Stimulated activated CD8-positive, alpha-beta memory T cell treated with anti-CD3 and anti-CD28 coated beads, Interleukin-15, amount 100 ng/mL, for 24 hours (primary cell): Measurements from ENCODE around the gene KRTAP10-11.
"Not testable (repeated sequence)": the region's sequence is repeated elsewhere in the genome, so short reads cannot be mapped to it uniquely, and the experiment has no call there.

Experiments
- DNase-seq: peaks from one replicate; pipeline ENCODE4 v3.0.0-alpha.2; 2020; ENCODE audit warnings: low read depth

KRTAP10-11 gene

DNA sequence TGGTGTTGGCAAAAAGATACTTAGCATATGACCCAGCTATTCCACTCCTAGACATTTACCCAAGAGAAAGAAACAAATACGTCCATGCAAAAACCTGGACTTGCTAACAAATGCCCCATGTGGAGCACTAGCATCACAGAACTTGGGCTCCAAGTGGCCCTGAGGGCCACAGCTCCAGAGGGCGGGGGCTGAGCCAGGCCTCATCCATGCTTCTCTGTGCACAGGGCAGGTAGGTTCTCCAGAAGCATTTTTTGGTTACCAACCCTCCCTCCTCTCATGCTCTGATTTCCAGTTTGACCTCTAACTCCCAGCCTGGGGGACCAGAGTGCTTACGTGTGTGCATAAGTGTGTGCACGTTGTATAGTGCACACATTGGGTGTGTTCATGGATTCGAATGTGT, 18.5 kb downstream of the KRTAP10-11 start:
- no peak for DNase-seq

DNA sequence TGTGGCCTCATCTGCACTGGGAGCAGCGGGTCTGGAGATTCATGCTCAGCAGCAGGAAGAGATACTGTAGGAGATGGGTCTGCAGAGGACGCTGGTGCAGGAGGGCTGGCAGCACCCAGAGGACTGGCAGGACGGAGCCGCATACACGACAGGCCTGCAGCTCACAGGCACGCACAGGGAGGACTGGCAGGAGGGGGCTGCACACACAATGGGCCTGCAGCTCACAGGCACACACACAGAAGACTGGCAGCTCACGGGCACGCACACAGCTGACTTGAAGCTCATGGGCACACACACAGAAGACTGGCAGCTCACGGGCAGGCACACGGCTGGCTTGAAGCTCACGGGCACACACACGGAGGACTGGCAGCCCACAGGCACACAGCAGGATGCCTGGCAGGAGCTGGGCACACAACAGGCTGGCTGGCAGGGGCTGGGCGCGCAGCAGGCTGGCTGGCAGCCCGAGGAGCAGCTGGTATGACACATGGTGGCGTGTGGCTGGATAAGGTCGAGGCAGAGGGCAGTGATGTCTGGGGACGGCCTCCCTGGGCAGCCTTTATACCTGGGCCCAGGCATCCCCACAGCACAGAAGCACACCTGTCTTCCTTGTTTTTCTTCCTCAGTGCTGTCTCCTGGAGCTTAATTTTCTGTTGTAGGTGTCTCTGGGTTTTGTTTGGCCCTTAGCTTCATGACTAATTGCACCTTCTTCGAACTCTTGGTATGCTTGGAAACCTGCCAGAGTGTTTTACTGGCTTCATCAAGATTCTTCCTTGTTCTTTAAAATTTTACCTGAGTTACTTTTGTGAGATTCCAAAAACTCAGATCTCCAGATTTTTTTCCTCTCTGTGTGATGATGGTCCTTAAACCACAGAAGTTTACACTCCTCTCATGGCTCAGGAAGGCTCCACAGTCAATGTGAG, 20.4 kb downstream of the KRTAP10-11 start, which contains the start of gene KRTAP12-2:
TSS of gene KRTAP12-2 (minus strand) at position 527 of the 920 bp plus-strand sequence. CDS start at position 486, 41 bp downstream.
- DNase-seq, result no peak

DNA sequence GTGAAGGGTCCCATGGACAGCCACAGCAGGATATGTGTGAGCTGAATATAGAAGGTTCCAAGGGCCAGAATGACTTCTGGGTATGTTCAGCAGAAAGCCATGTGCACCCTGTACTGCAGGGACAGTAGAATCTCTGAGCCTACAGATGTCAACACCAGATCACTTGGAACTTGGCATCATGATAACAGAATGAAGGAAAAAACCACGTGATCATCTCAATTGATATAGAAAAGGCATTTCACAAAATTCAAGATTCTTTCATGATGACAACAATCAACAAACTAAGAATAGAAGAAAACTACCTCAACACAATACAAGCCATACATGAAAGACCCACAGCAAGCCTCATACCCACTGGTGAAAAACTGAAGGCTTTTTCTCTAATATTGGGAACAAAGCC, 21.4 kb downstream of the KRTAP10-11 start:
- no peak for DNase-seq

DNA sequence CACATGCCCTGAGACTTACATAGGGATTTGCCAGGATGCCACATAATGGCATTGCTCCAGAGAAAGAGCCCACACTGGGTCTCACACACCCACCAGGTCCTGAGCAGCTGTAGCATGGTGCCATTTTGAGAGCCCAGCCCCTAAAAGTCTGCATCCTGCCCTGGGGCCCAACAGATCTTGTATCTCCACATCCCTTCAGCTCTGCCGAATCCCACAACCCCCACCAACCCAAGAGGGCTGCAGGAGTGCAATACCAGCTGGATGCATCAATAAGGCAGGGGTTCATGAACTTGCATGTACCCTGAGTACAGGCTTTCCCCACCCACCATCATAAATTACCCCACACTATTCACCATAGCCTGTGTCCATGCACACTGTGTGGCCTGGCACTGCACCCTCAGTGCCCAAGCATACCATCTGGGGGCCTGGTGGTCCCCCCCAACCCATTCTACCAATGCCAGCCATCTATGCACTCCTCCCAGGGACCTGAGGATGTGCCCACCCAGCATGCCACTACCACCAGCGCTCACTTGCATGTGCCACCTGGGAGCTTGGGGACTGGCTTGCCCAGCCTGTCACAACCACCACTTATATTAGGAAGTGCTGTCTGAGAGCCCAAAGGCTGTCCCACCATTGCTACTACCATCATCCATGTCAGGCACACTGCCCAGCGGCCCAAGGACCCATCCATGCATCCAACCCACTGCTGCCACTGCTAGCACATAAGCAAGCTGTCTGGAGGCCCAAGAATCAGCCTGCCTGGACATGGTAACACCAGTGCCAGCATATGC, 24.6 kb downstream of the KRTAP10-11 start:
- no peak for DNase-seq

DNA sequence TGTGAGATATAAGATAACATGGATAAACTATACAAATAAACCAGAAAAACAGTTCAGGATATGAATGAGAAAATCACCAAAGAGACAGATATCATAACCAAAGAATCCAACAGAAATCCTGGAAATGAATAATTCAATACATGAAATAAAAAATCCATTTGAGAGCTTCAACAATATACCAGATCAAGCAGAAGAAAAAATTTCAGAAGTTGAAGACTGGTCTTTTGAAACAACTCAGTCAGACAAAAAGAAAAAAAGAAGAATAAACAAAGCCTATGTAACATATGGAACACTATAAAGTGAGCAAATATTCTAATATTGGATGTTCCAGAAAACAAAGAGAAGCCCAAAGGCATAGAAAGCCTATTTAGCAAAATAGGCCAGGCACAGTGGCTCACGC, 25.7 kb downstream of the KRTAP10-11 start:
- DNase-seq, result no peak

DNA sequence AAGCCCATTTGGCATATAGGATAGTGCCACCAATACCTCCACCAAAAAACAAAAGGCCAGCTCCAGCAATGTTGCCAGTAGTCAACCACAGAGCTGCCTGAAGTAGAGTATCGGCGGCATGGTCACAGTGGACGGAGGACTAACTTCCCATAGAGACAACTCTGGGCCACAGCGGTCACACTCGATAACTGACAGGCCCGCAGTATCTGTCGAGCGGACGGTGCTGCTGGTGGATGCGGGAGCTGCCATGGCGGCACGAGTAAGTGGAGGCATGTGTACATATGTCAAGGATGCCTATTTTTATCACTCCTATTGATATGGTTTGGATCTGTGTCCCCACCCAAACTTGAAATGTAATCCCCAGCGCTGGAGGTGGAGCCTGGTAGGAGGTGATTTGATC, 31.7 kb downstream of the KRTAP10-11 start:
- DNase-seq, result no peak

DNA sequence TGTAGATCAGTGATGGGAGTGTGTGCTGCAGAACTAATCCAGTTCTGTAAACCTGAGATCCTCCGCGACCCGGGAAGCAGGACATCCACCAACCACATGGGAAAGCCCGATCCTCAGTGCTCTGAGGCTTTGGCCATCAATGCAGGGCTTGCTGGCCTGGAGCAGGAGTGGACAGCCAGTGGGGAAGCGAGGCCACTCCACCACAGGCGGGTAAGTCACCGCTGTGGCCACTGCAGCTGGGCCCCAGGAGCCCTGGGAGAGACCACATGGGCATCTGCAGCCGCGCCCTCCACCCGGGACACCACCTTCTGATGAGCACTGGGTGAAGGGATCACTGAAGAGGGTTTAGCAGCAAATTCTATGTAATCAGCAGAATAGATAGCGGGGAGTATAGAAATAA, 34.9 kb downstream of the KRTAP10-11 start:
- DNase-seq, result no peak

DNA sequence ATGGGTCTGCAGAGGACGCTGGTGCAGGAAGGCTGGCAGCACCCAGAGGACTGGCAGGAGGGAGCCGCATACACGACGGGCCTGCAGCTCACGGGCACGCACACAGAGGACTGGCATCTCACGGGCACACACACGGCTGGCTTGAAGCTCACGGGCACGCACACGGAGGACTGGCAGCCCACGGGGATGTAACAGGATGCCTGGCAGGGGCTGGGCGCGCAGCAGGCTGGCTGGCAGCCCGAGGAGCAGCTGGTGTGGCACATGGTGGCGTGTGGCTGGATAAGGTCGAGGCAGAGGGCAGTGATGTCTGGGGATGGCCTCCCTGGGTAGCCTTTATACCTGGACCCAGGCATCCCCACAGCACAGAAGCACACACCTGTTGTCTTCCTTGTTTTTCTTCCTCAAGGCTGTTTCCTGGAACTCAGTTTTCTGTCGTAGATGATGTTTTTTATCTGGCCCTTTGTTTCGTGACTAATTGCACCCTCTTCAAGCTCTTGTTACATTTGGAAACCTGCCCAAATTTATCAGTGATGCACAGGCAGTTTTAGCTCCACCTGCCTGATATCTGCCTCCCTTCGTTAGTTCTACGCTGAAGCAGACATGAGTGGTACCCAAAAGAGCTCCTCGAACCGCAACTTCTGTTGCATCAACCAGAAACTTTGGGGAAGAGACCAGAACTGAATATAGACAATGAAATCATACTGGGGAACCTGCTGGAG, 35.8 kb downstream of the KRTAP10-11 start, which contains the start of gene KRTAP12-1:
TSS of gene KRTAP12-1 (minus strand) at position 303 of the 719 bp plus-strand sequence. CDS start at position 263, 40 bp downstream.
- no peak for DNase-seq

DNA sequence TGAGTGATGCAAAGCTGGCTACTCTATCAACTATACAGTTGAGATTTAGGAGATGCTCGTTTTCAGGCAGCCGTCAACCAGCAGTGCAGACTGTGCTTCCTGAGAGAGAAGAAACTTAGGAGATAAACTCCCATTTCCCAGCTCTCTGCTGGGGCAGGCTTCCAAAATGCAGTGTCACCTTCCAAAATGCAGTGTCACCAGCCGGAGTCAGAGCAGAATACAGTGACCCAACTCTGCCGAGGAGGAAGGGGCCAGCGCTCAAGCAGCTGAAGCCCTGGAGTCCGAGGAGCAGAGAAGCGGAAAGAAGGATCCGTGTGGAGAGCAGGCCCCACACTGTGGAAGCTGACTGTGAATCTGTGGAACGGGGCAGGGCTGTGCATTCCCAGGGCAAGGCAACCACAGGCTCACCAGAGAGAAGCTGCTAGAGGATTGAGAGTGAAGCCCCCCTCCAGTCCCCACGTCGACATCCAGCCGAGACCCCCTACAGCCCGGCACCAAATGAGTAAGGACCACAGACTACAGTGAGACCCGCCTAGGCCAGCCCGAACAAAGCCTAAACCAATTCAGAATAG, 36.5 kb downstream of the KRTAP10-11 start:
- no peak for DNase-seq

DNA sequence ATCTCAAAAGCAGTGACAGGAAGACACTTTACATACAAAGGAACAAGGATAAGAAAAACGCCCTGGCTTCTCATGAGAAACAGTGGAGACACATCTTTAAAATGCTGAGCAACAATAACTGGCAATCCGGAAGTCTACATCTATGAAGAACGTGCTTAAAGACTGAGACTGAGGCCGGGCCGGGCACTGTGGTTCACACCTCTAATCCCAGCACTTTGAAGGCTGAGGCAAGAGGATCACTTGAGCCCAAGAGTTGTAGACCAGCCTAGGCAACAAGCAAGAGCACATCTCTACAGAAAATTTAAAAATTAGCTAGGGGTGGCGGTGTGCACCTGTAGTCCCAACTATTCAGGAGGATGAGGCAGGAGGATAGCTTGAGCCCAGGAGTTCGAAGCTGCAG, 37.9 kb downstream of the KRTAP10-11 start:
- DNase-seq, result no peak

DNA sequence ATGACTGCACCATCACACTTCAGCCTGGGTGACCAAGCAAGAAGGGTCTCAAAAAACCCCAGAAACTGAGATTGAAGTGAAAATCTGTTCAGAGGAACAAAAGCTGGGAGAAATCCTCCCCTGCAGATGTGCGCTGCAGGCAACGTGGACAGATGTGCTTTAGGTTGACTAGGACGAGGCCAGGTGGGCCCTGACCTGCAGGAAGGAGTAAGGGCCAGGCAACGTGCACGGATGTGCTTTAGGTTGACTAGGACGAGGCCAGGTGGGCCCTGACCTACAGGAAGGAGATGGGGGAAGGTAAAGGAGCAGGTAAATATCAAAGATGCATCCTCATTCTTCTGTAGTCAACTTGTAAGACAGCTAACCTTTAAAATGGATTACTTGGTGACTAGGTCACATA, 38.3 kb downstream of the KRTAP10-11 start:
- no peak for DNase-seq

DNA sequence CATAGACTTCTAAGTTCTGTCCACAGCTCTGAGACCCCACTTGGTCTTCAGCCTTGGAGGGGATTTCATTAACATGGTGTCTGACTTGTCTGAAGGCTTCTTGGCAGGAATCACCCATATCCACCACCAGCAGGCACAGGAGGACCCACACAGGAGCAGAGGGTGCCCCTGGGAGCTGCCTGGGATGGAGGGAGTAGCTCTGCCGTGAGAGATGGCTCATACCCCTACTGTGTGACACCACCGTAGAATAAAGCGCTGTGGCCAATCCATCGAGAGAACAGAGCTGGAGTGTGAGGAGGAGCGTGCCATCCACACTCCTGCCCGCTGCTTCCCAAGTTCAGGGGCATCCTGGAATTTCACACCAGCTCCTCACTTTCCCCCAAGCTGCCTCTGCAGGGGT, 38.8 kb downstream of the KRTAP10-11 start:
- not testable (repeated sequence) for DNase-seq

DNA sequence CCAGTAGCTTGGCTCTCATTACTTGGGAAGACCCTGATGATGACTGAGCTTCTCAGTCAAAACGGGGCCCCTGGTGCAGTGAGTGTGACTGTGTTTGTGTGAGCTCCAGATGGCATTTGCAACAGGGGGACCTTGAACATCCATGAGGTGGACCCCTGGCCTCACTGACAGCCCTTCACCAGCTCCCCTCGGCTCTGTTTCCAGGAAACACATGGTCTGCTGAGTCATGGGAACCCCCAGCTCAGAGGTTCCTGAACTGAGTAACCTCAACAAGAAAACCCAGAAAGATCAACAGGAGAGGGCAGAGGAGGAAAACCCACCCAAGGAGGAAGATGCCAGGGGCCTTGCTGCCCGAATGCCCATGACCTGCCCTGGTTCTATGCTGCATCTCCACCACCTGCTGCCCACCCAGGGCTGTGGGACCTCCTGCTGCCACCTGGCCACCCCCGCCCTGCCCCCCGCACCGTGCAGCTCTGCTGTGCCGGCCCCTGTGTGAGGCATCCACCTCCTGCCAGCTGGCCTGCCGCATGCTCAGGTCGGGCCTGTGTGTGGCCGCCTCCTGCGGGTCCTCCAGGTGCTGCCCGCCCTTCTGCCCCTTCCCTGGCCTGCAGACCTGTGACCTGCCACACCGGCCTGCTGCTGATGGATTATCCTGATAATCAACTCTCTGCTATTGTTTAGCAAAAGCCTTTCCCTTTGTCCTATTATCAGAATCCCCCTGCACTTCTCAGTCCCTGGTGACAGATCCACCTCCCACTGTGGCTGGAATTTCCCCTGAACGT, 40.0 kb downstream of the KRTAP10-11 start:
- no peak for DNase-seq

DNA sequence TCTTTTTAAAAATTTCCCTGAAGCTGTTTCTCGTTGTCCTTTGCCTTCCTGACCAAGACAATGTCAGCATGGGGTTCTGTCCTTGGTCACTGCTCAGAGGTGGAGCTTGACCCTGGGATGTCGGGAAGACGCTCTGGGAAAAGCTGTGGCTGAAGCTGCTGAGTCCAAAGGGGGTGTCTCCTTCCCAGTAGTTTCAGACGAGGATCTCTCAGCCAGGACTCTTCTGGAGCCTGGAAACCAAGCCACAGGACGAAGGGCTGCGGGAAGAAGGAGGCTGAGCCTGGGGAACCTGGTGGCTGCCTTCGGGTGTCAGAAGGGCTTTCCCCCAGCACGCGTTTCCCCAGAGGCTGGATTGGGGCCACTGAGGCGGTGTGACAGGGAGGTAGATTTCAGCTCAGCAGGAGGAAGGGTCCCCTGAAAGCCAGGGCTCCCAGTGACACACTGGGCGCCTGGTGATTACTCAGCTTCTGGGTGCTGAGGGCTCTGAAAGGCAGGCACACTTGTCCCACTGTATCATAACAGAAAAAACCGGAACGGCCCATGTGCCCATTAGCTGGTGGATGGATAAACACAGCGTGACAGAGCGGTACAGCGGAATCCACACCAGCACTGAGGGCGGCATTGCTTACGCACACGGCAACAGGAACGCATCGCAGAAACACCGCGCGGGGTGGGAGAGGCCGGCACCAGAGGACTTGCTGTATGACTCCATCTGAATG, 40.8 kb downstream of the KRTAP10-11 start:
- DNase-seq, result no peak

DNA sequence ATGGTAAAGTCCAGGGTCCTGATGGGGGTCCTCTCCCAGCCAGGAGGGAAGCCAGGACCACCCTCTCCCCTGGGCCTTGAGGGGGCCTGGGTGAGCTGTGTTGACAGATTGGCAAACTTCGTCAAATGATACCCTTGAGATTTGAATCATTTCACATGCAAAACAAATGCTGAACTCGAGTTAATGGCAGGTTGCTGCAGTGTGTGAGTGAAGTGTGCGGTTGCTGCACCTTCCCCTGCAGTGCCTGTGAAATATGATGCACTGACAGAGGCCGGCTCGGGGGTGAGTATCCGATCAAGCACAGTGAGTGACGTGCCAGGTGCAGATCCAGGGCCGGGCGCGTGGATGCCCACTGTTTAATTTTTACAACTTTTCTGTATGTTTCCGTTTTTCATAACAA, 41.5 kb downstream of the KRTAP10-11 start:
- no peak for DNase-seq

DNA sequence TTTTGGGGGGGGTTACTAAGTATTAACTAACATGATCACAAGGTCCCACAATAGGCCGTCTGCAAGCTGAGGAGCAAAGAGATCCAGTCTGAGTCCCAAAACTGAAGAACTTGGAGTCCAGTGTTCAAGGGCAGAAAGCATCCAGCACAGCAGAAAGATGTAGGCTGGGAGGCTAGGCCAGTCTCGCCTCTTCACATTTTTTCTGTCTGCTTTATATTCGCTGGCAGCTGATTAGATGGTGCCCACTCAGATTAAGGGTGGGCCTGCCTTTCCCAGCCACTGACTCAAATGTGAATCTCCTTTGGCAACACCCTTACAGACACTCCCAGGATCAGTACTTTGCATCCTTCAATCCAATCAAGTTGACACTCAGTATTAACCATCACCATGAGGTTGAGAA, 43.5 kb downstream of the KRTAP10-11 start:
- not testable (repeated sequence) for DNase-seq

DNA sequence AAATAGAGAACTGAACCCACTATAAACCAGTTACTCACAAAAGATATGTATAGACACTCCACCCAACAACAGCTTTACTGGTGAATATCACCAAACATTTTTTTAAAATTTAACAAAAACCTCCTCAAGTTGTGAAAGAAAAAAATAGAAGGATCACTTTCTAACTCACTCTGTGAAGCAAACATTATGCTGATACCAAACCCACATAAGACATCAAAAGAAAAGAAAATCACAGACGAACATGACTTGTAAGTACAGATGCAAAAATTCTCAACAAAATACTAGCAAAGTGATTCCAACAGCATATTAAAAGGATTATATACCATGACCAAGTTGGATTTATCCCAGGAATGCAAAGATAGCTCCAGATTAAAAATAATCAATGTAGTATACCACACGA, 45.5 kb downstream of the KRTAP10-11 start:
- no peak for DNase-seq

DNA sequence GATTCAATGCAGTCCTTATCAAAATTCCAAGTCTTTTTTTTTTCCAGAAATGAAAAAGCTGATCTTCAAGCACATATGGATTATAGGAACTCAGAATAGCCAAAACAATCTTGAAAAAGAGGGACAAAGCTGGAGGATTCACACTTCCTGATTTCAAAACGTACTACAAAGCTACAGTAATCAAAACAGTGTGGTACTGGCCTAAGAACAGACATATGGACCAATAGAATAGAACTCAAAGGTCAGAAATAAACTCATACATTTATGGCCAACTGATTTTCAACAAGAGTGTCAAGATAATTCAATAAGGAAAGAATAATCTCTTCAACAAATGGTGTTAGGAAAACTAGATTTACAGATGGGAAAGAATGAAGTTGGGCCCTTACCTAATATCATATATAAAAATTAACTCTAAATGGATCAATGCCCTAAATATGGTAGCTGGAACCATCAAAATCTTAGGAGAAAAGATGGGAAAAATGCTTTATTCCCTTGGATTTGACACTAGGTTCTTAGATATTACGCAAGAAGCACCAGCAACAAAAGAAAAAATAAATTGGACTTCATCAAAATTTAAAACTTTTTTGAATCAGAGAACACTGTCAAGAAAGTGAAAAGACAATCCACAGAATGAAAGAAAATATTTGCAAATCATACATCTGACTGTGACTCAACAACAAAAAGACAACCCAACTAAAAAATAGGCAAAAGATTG, 46.7 kb downstream of the KRTAP10-11 start:
- DNase-seq, result no peak

DNA sequence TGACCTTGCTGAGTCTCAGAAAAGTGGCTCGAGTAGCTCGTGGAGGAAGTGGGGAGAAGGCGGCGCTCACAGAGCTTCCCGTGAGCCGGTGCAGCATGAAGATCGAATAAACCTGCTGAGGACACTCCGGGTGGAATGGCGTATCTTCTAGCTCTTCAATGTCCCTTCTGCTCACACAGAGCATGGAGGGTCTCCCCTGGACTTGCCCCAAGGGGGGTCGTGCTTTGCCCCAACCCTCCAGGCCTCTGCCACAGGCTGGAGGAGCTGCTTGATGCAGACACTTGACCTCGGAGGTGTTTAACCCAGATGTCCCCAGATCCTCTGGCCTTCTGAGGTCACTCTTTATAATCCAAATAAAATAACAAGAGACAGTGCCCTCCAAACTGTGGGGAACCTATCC, 48.6 kb downstream of the KRTAP10-11 start:
- no peak for DNase-seq

DNA sequence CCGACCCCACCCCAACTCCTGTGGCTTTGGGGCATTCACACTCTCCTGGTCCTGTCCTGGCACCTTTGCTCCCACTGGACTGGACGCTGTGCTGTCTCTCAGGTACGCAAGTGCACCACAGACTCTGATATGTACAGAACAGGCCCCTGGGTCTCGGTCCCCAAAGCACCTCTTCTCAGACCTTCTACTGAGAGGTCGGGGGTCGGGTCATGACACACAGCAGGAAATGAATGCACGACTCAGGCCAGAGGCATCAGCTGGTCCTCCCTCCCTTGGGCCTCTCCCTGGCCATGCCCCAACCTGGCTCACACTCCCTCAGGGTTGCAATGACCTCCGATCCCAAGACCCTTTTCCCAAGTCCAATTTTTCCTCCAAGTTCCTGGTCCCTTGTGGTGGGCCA, 49.0 kb downstream of the KRTAP10-11 start:
- DNase-seq, result no peak
